GM18517 (cell line): ENCODE results near the gene PRKAR2B.
"Not testable (repeated sequence)": the region's sequence is repeated elsewhere in the genome, so short reads cannot be mapped to it uniquely, and the experiment has no call there.

Experiments used
- ATAC-seq: cut with Tn5 transposase; IDR thresholded peaks from one replicate; pipeline ENCODE4 v1.9.1; 2021; ENCODE audit warnings: mild to moderate bottlenecking, moderate library complexity; ENCODE audit not compliant: unreplicated experiment

Gene PRKAR2B

DNA sequence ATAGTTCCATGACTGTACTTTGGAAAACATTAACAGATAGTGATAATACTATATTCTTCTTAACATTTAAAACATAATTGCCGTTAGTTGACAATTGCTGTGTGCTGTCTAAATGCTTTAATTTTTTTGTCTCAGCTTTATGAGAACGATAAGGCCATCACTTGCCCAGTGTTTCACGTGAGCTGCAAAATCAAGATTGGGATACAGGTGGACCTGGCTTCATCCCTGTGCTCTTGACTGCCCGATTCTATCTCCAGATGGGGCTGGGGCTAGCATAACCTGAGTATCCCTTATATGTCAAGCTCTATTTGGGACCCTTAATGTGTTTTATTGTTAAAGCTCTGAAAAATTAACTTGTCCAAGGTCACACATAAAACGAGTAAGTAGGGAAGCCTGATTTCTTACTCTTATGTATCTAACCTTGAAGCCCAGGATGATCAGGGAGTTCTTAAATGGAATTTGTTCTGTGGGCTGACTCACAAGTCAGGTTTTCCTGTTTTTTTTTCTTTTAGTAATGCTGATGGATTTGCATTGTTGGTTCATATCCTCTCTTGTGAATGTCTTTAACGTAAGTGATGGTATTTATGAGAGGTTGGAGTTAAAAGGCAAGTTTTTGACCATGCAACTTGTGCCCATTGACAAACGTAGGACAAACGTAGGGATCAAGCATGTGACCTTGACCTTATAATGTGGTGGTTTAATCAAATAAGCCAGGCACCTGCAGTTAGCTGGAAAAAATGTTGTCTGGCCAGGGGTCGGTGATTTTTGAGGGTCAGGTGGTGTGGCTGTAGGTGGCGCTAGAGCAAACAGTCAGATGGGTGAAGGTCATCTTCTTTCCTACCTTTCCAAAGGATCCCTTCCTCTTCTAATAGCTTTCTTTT is 3.6 kb downstream of the PRKAR2B start:
- no peak for ATAC-seq

DNA sequence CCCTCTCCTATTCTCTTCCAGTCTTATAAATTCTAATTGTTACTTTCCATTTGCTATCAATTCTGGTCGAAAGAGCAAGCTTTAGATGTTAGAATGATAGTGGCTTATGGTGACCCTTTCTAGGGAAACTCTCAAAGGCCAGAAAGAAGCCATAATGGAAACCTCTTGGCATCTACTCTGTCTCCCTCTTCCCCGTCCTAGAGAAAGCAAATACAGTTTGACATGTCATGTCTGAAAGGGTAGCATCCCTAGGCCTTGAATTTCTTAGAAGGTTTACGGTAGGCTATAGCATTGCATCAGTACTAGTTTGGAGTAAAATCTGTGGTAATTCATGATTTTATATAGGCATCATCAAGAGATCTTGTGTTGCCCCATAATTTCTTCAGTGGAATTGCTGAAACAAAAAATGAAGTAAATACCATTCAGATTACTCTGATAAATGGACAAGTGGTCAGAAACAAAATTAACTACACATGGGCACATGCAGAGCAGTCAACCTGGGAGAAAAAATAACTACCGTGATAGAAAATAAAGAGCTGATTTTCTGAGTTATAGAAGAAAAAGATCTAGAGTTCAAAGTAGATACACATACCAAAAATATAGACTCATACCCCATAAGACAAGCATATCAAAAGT is 4.4 kb downstream of the PRKAR2B start:
- no peak for ATAC-seq

DNA sequence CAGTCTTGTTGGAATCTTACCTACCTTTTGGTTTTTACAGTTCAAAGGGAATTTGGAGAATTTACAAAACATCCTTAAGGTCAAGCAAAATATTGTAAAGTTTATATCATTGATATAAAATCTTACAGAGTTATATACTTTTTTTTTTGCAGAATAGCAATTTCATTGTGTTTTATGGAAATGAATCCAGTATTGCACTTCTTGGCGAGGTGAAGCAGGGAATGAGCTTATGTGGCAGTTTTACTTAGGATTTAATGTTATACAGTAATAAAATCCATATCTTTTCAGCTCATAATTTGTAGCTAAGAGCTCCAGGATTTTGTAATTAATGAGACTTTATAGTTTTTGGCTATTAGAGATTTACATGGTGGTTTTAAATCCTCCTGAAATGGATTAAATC is 5.0 kb downstream of the PRKAR2B start:
- no peak for ATAC-seq

DNA sequence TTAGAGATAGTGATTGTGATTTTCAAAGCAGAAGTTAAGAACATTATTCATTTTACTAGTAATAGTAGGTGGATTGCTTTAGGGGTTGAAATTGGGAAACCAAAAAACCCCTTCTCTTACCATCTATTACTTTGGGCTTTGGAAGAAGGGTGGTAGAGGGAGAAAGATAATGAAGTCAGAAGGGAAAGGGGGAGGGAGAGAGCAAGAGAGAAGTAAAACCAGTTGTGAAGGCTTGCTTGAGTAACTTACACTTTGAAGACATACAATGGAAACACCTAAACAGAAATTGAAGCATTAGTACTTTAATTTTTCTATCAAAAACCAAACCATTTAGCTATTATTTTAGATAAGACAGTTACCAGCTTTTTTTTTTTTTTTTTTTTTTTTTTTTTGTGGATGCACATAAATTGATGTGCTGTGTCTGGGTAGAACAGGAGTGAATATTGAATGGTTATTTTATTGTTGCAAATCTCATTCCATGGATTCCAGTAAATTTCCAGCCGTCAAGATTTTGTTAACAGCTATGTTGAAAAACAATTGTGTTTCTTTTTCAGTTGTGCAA is 5.5 kb downstream of the PRKAR2B start:
- ATAC-seq = no peak

DNA sequence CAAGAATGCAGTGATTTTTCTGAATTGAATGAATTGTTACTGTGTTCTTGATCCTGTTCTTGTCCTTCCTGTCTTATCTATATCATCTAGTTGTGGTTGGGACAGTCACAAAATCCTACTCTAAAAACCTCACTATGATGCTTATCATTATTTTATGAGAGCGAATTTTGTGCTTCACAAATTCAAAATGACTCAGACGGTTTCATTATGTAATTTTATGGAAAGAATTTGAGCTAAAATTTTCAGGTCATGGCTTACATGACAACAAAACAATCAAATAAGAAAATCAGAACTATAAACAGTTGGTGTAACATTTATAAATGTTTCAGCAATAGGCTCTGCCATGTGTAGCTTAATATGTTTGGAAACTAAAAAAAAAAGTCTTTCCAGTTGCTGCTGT is 6.9 kb downstream of the PRKAR2B start:
- ATAC-seq = no peak

DNA sequence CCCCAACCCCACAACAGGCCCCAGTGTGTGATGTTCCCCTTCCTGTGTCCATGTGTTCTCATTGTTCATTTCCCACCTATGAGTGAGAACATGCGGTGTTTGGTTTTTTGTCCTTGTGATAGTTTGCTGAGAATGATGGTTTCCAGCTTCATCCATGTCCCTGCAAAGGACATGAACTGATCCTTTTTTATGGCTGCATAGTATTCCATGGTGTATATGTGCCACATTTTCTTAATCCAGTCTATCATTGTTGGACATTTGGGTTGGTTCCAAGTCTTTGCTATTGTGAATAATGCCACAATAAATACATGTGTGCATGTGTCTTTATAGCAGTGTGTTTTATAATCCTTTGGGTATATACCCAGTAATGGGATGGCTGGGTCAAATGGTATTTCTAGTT is 10.5 kb downstream of the PRKAR2B start:
- ATAC-seq = not testable (repeated sequence)

DNA sequence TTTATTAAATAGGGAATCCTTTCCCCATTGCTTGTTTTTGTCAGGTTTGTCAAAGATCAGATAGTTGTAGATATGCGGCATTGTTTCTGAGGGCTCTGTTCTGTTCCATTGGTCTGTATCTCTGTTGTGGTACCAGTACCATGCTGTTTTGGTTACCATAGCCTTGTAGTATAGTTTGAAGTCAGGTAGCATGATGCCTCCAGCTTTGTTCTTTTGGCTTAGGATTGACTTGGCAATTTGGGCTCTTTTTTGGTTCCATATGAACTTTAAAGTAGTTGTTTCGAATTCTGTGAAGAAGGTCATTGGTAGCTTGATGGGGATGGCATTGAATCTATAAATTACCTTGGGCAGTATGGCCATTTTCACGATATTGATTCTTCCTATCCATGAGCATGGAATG is 11.6 kb downstream of the PRKAR2B start:
- not testable (repeated sequence) for ATAC-seq

DNA sequence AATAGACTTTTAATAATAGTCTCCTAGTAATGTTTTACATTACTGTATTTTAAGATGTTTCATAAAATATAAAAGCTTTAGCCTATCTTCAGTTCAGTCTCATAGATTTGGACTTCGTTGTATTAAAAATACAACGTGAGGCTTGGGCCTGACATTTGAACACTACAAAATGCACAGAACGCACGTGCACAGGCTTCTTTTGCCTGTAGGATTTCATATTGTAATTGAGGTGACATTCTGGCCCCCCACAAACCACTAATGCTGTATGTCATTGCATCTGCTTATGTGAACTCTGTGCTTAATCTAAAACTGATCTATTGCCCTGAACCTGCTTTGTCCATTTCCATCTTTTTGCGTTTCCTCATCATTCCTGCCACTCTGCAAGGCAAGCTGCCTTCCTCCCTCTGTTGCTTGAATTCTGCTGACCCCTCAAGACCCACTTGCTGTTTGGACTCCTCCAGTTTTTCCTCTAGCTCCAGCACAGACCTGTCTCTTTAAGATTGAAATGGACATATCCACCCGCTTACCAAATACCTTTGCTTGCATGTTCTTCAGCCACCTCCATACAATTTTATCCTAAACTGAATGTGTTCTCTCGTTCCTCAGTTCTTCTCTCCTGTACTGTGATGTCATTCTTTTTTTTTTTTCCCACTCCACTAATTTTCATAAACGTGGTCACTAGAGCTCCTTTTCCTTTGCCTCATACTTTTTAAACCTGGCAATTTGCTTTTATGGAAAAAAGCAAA is 12.4 kb downstream of the PRKAR2B start:
- no peak for ATAC-seq

DNA sequence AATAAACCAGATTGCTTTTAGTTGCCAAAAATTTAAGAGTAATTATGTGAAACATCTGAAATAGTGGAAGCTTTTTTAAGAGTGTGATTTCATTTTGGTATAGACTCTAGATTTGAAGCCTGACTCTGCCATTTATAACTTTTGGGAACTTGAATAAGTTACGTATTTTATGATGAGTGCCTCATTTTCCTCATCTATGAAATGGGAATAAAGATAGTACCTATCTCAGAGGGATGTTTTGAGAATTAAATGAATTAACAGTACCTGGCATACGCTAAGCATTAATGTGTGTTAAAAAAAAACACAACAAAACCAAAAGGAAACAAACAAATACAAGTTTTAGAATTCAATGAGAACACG is 12.9 kb downstream of the PRKAR2B start:
- no peak for ATAC-seq

DNA sequence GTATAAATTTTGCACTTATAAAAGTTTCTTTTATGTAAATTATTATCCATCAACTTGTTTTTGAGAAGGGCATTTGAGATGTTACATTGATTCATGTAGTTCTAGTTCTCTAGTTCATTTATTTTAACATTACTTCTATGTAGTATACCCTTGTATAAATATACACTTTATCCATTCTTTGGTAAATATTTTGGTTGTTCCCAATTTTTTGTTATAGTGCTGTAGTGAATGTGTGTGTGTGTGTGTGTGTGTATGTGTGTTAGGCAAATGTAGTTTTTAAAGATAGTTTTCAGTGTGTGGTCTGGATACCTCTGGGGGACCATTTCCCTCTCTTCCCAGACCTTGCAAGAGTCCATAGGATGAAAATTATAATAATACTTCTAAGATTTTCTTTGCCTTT is 15.0 kb downstream of the PRKAR2B start:
- no peak for ATAC-seq

DNA sequence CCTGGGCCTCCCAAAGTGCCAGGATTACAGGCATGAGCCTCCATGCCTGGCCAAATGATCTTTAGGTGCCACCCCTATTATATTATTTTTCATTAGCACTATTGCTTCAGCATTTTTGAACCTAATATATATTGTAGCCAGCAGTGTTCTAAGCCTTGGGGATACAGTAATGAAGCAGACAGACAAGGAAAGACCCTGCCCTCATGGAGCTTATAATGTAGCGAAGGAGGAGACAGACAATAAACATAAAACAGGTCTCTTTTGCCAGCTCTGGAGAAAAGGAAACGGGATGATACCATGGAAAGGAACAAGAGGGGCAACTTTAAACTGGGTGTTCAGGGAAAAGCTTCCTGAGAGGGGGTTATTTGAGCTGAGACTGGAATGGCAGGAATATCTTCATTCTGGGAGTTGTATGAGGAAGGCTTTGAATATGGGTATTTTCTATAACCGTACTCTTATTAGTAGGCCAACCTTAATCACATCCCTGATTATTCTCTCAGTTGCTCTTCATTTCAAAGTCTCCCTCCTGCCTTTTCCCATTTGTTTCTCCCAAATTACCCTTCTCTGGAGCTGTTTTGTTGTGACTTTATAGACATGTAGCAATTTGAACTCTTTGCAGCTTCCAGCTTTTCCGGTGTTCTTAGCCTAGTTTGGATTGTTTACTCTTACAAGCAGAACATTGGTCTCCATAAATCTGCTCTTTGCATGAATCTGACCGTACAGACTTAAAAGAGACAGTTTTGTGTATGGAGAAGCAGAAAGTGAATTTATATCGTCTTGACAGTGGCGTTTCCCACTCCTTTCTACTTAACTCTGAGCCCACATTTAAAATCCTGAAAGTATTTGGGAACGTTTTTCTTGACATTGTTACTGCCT is 19.0 kb downstream of the PRKAR2B start:
- ATAC-seq = no peak

DNA sequence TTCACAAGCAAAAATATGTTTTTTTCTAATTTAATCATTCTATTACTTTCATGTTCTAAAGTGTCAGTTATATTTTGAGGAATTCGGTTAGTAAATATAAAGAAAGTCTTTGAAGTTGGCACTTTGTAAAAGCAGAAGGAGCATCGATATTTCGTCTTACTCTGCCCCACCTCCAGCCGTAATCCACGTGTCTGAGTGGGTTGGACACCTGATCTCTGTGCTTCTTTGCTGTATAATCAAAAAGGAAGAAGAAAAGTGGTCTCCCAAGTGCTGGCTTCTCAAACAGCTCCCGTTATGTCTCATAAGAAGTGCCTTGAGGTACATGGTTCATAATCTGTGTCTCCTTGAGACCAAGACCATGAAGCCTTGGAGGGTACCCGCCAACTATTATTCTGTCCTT is 19.8 kb downstream of the PRKAR2B start:
- ATAC-seq = no peak

DNA sequence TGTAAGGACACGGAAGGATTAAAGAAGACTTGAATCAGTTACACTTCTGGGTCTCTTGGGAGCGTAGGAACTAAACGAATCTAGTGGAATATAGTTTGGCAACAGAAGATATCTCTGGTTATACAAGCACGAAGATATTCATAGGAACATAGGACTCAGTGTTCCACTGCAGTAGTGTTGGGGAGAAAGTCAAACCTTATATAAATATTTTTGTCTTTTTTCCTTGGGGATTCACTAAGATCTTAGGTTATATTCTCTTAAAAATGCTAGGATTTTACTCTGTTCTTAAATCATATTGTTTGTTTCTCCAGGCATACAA is 21.4 kb downstream of the PRKAR2B start:
- no peak for ATAC-seq

DNA sequence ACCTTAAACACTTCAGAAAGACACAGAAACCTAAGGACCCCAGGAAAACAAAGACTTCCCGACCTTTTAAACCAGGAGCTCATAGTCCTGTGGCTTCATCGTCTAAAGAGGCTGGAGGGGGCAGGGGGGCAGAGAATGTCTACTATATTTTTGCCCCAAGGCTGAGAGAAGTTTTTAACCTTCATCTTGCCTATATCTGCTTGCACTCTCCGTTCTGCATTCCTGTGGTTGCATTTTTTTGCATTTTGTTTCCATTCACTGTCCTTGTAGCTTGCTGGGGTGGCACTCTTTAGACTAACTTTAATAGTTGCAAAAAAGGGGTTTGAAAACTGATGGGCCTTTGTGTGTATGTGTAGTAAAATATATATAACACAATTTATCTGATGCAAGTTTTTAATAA is 23.7 kb downstream of the PRKAR2B start:
- no peak for ATAC-seq

DNA sequence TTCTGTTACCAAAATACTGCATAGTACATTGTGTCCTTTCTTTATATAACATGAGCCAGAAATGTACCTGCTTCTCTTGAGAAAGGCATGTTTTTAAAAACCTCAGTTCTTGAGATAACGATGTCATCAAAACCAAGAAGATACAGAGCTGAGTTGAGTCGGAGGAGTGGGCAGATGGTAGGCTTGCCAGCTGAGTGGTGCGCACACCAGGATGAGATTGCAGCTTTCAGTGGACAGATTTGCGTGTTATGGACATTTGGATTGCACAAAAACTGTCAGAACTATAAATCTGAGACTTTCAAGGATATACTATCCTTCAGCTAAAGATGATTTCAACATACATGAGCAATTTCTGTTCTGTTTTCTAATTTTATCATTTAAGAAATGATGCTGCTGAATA is 25.0 kb downstream of the PRKAR2B start:
- no peak for ATAC-seq

DNA sequence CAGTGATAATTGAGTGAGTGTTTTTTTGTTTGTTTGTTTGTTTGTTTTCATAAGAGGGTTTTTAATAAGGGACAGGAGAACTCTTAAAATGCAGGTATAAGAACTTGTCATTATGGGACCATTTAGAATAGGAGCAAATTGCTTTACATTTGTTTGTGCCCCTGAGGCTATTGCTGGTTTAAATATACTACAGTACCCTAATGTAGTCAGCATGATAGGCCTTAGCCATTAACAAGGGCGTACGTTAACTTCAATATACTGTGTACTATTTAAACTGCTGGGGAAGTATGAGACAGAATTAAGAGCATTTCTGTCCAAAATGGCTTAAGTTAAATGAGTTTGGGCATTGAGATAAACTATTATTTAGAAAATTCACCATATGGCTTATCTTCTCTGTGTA is 26.2 kb downstream of the PRKAR2B start:
- ATAC-seq = no peak

DNA sequence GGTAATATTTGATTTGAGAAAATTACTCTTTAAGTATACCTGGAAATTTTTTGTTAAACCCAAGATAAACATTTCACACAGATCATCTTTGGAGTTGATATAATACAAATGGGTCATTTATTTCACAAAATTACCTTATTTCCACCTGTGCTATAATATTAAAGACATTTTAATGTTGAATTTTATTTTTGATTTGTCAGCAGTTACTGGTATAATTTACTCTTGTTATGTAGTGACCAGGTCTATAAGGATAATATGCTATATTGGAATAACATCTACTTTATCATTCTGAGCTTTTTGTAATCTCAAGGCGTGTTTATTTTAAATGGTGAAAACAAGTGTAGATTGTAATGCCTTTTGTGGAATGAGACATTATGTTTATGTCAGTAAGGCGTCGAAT is 26.6 kb downstream of the PRKAR2B start:
- no peak for ATAC-seq

DNA sequence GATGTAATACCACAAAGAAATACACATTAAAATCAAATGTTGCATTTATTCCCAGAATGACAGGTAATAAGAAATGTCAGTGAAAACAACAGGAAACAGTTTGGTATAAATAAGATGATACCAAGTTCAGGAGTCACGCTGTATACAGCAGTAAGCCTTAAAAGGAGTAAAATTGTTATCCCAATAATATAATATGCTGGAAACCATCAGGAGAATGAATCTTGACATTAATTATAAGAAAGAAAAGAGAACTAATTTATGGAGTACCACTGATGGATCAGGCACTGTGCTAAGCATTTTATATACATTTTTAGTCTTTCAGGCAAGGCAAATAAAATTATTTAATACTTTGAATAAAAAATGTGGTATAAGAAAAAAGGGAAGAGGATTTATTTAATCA is 27.6 kb downstream of the PRKAR2B start:
- ATAC-seq = no peak

DNA sequence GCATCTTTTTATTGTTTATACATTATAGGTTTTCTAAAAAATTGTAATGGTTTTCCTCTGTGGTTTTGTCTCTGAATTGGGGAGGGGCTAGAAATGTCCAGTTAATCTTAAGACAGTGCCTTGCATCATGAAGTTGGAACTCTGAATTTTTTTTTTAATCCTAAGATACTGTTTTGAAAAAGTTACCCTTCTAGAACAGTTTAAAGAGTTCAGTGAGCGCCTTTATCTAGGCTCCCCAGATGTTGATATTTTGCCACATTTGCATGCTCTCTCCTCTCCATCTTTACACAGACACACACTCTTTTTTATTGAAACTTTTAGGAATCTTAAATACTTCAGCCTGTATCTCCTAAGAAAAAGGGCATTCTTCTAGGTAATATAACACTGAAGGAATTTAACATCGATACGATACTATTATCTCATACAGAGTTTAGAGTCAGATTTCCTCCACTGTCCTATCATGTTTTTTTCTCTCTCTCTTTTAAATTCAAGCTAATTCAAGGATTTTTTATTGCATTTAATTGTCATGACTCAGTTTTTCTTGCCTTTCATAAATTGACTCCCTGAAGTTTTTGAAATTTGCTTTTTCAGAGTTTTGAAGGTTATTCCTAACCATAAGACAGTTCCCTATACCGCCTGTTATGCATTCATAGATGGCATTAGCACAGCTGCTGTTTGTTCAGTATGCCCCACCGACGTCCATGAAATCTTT is 31.5 kb downstream of the PRKAR2B start:
- ATAC-seq = no peak
